Measurements from ENCODE around the gene ERMP1. TPM values are rescaled to one million over a fixed set of nuclear protein-coding genes. Genes with fewer than 3 reads are reported as not detected.

ERMP1 gene
- total and polyA plus RNA-seq, 2 donors from 2014 or later, result 34.4 to 89.6 TPM

- TF ChIP-seq, protein P1, sequence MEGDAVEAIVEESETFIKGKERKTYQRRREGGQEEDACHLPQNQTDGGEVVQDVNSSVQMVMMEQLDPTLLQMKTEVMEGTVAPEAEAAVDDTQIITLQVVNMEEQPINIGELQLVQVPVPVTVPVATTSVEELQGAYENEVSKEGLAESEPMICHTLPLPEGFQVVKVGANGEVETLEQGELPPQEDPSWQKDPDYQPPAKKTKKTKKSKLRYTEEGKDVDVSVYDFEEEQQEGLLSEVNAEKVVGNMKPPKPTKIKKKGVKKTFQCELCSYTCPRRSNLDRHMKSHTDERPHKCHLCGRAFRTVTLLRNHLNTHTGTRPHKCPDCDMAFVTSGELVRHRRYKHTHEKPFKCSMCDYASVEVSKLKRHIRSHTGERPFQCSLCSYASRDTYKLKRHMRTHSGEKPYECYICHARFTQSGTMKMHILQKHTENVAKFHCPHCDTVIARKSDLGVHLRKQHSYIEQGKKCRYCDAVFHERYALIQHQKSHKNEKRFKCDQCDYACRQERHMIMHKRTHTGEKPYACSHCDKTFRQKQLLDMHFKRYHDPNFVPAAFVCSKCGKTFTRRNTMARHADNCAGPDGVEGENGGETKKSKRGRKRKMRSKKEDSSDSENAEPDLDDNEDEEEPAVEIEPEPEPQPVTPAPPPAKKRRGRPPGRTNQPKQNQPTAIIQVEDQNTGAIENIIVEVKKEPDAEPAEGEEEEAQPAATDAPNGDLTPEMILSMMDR (IDR thresholded peaks at IDR 0.05; ENCODE audit: borderline replicate concordance, extremely low read depth, insufficient read depth), result no peak
- H3K9me3 ChIP-seq (ENCODE audit: control insufficient read depth in 2 of 3, insufficient read depth in 1 of 3, low read length in 3 of 3), result no peaks in the 10 kb centered on the region
Measured at GRCh38 chr9:5835808-5836207, 2.9 kb upstream of the ERMP1 start.

DNA sequence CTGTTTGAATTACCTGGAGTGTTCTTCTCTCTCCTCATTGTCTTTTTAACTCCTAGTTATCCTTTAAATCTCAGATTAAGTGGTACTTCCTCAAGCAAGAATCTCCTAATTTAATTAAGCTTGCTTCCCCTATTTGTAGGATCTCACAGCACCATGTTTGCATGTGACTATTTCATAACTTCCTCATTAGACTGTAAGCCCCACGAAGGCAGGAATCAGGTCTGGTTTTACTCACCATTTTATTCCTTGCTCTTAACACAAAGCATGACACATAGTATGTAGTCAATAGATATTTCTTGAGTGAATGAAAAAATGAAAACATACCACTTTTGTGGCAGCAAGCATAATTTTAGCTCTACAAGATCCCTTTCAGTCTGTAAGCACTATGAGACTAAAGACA, 1.3 kb upstream of the ERMP1 start:
- intact Hi-C loops (cut with DNase I), result no loop called here

More at GRCh38 chr9:5835808-5836207, 2.9 kb upstream of the ERMP1 start:
- FAIRE-seq (no peak), DNase-seq (no peak)
- no peak overlapping the region for H3K4me3 ChIP-seq (ENCODE audit: low read length in 3 of 3)
- peaks cover 3 to 14% (median 12%) of the 10 kb centered on the region in 3 donors for H3K4me1 ChIP-seq (ENCODE audit: control insufficient read depth in 2 of 3, insufficient read depth in 2 of 3, low read depth in 1 of 3, low read length in 3 of 3)
- intact Hi-C loops (cut with DNase I), result no loop called here
- no peaks in the 10 kb centered on the region for H3K36me3 ChIP-seq (ENCODE audit: control insufficient read depth in 2 of 3, insufficient read depth in 3 of 3, low read length in 3 of 3)
- no peaks in the 10 kb centered on the region for H3K27me3 ChIP-seq (ENCODE audit: control insufficient read depth, insufficient read depth, low read length)
- no peak overlapping the region for H3K9ac ChIP-seq (ENCODE audit: low read length in 3 of 3)
- no peak overlapping the region for H3K27ac ChIP-seq (ENCODE audit: low read depth in 2 of 2, low read length in 2 of 2)

DNA sequence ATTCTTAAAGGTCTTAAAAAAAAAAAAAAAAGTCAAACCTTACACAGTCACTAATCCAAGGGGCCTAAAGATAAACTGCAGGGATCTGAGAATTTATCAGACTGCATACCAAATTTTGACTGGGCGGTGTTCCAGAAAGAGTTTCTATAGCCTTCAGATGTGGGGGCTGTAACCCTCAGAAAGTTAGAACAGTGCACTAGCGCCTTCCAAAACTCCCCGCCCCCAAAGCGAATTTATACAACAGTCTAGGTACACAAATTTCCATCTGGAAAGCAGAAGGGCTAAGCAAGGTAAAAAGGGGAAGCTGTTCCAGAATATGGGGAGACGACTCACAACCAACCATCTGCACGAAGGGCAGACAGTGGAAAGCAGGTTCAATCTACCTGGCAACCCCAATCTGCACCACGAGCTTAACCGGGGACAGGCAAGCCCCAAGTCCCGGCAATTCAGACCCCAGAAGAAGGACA, 813 bp downstream of the ERMP1 start:
- TF ChIP-seq, protein P1 (IDR thresholded peaks at IDR 0.05; ENCODE audit: borderline replicate concordance, extremely low read depth, insufficient read depth), result no peak
- H3K27me3 ChIP-seq (ENCODE audit: control insufficient read depth, insufficient read depth, low read length), result no peaks in the 10 kb centered on the region
- intact Hi-C loops (cut with DNase I), result no loop called here
- FAIRE-seq, result no peak
- no peaks in the 10 kb centered on the region for H3K9me3 ChIP-seq (ENCODE audit: control insufficient read depth in 2 of 3, insufficient read depth in 1 of 3, low read length in 3 of 3)
- DNase-seq, result peak in 2 of 5 donors; percentile 41 to 60
- peak overlapping the region; percentile 79 to 89 (median 88) for H3K4me3 ChIP-seq (ENCODE audit: low read length in 3 of 3)
- H3K27ac ChIP-seq (ENCODE audit: low read depth in 2 of 2, low read length in 2 of 2), result peak overlapping the region; percentile 90 to 92
- no peaks in the 10 kb centered on the region for H3K36me3 ChIP-seq (ENCODE audit: control insufficient read depth in 2 of 3, insufficient read depth in 3 of 3, low read length in 3 of 3)
- peaks cover 0 to 5% (median 3%) of the 10 kb centered on the region in 3 donors for H3K4me1 ChIP-seq (ENCODE audit: control insufficient read depth in 2 of 3, insufficient read depth in 2 of 3, low read depth in 1 of 3, low read length in 3 of 3)
- peak overlapping the region; percentile 68 to 71 (median 70) for H3K9ac ChIP-seq (ENCODE audit: low read length in 3 of 3)

More for the DNA sequence above, 1.3 kb upstream of the ERMP1 start:
- Histone ChIP-seq H3K4me3 (ENCODE audit: low read length in 3 of 3) (no peak overlapping the region), H3K9me3 (ENCODE audit: control insufficient read depth in 2 of 3, insufficient read depth in 1 of 3, low read length in 3 of 3) (no peaks in the 10 kb centered on the region), H3K36me3 (ENCODE audit: control insufficient read depth in 2 of 3, insufficient read depth in 3 of 3, low read length in 3 of 3) (no peaks in the 10 kb centered on the region), H3K27ac (ENCODE audit: low read depth in 2 of 2, low read length in 2 of 2) (no peak overlapping the region), H3K4me1 (ENCODE audit: control insufficient read depth in 2 of 3, insufficient read depth in 2 of 3, low read depth in 1 of 3, low read length in 3 of 3) (peaks cover 0 to 5% (median 3%) of the 10 kb centered on the region in 3 donors), H3K9ac (ENCODE audit: low read length in 3 of 3) (no peak overlapping the region), H3K27me3 (ENCODE audit: control insufficient read depth, insufficient read depth, low read length) (no peaks in the 10 kb centered on the region)
- no peak for FAIRE-seq
- DNase-seq, result no peak
- TF ChIP-seq, protein P1 (IDR thresholded peaks at IDR 0.05; ENCODE audit: borderline replicate concordance, extremely low read depth, insufficient read depth), result no peak

Measured in kidney (tissue), 14 donors.